HS-5 (cell line): ENCODE results near the gene TWF2.
A peak's percentile ranks its signal among the peaks of the same experiment; 100 is the strongest.
"Not testable (repeated sequence)": the region's sequence is repeated elsewhere in the genome, so short reads cannot be mapped to it uniquely, and the experiment has no call there.

Experiments
- DNase-seq: peaks from one replicate; pipeline ENCODE4 v3.0.0-alpha.2; 2012; ENCODE audit warnings: low read depth

Gene TWF2

DNA sequence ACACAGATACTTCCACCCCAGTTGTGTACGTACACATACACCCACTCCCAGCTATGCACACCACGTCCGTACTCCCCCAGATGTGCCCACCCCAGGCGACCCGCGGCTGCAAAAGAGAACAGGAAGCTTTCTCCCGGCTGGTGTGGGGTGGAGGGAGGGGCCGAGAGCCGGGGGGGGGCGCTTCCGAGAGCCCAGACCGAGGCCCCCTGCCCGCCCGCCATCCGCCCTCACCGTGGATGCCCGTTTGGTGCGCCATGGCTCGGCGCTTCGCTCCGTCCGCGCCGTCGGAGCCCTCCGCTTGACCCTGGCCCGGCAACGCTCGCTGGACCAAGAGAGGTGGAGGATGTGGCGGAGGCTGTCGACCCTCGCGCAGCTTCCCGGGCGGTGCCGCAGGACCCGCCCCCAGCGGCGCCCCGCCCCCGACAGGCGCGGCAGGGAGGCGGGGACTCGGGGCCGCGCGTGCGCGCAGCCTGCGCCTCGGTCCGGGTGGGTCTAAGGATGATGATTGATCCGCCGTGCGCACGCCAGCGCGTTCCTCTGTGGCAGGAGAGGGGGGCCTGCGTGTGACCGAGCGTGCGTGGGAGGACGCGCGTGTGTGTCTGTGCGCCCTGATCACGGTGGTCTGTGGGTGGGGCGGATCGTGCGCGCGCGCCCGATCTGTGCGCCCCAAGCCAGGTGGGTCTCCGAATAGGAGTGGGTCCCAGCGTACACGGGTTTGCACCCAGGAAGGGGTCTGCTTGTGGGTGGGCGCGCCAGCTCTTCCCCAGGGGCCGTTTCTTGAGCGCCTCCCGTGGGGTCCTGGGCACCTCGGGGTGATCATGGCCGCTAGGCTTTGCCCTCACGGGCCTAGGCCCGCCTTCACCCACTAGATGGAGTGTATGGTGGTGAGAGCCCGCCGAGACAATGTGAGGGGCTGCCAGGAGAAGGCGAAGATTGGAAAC is at the start of gene TWF2:
TWF2 (minus strand) TSS at position 398 of the 941 bp plus-strand sequence; CDS start at position 256, 142 bp downstream.
- no peak for DNase-seq

DNA sequence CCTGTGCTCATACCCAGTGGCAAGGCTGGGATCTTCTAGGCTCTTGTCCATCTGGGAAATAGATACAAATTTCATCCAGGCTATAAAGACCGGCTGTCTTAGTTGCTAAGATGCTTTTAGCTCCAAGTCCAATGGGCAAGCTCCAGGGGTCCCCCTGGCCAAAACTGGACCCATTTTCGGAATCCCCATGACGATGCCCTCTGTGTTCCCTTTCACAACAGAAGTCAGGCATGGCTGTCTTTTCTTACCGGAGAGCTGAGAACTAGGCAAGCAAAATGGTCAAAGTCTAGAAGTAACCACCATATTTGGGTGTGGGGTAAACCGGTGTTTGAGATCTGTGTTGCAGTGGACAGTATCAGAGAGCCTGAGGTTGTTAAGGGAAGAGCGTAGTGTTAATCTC is 49.7 kb upstream of the TWF2 start:
- no peak for DNase-seq

DNA sequence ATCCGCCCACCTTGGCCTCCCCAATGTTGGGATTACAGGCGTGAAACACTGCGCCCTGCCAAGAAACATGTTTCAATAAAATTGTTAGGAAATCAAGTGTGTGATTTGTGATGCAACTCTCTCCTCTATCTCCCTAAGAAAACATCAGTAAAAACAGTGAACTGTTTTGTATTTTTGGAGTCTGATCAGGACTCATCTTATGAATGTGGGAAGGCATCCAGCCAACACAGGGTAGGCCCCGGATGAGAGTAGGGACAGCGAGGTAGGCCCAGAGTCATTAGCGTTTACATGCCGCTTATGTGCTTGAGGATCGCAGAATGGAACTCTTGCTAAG is 47.8 kb upstream of the TWF2 start:
- DNase-seq: no peak

DNA sequence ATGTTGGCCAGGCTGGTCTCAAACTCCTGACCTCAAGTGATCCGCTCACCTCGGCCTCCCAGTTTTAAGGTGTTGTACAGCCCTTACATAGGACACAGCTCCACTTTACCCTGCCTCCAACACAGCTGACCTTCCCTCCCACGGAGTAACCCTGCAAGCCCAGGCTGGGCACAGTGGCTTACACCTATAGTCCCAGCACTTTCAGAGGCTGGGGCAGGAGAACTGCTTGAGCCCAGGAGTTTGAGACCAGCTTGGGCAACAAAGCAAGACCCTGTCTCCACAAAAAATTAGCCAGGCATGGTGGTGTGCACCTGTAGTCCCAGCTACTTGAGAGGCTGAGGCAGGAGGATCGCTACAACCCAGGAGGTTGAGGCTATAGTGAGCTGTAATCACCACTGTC is 45.1 kb upstream of the TWF2 start:
- not testable (repeated sequence) for DNase-seq

DNA sequence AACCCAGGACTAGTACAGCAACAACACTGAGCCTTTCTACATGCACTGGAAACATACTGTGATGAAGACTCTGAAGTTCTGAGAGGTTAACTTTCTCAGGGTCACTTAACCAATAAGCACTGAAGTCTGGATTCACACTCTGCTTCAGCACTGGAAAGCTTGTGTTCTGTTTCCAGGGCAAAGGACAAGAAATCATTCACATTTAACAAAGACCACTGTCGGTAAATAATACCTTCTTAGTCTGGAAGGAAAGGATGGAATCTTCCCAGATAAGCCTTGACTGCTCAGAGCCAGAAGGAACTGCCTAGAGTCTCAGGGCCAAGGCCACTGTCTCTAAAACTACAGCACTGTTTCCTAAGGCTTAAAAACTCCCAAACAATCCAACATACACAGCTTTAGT is 44.3 kb upstream of the TWF2 start:
- no peak for DNase-seq

DNA sequence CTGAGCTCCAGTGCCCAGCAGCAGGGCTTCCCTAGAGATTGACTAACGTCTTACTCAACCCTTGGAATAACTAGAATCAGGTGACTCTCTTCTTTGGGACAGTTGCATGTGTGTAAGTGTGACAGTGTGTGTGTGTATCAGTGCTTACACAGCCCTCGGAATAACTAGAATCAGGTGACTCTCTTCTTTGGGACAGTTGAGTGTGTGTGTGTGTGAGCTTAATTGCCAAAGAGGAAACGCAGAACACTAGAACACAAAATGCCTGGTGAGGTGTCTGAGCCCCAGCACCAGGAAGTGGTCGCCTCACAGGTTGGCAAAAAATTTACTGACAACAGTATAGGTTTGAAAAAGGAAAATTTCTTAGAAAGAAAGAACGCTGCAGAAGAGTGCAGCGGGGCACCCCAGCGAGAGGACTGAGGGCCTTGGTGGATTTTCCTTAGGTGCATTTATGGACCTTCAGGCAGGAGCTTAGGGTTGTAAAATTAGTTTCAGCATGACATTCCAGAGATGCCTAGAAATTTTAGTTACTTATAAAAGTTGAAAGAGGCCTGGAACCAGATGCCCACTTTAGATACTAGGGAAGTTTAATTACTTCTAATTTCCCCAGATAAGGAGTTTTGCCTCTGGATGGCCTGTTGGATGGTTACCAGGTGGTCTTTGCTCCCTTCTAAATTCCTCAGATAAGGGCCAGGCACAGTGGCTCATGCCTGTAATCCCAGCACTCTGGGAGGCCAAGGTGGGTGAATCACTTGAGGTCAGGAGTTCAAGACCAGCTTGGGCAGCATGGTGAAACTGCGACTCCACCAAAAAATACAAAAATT is 43.2 kb upstream of the TWF2 start:
- no peak for DNase-seq

DNA sequence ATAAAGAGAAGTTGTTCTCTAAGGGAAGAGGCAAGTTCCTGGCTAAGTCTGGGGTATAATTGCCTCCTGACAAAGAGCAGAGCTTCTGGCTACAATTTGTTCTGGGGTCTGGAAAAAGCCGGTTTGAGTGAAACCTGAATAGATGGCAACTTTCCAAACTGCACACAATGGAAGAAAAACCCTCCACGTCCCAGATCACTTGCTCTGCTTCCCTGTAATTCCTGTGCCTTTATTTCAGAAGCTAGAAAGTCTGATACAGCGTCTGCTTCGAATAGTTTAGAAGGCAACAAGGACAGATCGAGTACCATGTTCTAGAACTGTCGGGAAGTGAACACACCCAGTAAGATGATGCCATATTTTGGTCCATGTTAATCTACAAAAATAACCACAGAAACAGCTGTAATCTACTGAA is 41.1 kb upstream of the TWF2 start:
- no peak for DNase-seq

DNA sequence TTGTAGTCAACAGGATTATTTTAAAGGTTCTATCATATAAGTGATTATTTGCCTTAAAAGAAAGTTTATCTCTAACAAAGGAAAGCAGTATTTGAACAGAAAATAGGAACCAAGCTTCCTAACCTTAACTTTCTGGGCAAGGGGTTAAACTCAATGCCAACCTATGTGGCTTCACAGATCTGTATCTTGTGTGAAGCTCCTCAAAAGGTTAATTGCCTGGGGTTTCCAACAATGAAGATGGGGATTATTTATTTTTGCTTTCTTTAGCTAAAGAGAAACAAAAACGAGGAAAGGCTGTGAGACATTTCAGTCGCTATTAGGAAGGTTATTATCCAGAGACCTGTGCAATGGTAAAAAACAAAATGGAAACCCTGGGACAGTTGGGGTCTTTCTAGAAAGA is 40.6 kb upstream of the TWF2 start:
- no peak for DNase-seq

DNA sequence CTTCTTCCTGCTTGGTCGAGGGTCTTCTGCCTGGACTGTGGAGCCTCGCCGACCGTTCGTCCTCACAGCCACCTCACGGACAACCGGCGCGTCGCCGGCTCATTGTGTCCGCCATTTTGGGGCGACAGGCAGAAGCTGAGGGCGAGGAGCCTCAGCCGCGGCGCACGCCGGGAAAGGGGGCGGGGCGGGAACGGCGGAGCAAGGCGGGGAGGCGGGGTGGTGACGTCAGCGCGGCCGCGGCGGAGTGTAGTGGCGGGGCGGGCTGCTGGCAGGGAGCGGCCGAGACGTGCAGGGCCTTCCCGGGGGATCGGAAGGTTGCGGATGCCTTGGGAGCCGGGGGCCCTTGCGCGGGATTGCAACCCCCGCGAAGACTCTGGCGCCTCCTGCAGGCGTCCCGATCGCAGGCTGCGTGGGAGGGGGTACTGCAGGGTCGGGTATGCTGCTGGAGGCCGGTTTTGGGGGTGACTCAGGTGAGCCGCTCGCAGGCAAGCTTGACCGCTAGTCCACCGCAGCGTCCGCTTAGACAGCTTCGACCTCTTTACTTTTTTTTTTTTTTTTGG is 39.6 kb upstream of the TWF2 start, which contains the start of gene WDR82:
WDR82 (minus strand) TSS at position 140 of the 560 bp plus-strand sequence. CDS start 288 bp downstream, outside the sequence.
- peak; percentile 56 for DNase-seq

DNA sequence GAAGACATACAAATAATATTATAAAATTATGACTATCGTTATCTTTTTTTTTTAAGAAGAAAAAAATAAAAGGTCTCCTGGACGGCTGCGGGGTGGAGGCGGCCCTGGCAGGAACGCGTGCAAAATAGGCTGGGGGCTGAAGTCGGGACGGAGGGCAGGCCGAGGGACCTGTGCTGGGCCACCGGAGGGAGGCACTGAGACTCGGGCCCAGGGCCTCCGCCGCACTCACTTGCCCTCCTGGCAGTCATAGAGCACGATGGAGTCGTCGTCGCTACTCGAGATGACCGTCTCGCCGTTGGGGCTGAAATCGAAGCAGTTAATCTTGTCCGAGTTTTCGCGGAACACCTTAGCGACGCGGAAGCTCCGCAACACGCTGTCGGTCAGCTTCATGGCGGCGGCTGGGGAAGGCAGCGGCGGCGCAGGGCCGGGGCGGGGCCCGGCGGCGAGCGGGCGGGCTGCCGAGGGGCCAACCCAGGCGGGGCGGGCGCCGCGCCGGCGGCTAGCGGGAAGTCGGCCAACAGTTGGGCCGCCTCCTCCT is 39.1 kb upstream of the TWF2 start:
- peak; percentile 29 for DNase-seq

DNA sequence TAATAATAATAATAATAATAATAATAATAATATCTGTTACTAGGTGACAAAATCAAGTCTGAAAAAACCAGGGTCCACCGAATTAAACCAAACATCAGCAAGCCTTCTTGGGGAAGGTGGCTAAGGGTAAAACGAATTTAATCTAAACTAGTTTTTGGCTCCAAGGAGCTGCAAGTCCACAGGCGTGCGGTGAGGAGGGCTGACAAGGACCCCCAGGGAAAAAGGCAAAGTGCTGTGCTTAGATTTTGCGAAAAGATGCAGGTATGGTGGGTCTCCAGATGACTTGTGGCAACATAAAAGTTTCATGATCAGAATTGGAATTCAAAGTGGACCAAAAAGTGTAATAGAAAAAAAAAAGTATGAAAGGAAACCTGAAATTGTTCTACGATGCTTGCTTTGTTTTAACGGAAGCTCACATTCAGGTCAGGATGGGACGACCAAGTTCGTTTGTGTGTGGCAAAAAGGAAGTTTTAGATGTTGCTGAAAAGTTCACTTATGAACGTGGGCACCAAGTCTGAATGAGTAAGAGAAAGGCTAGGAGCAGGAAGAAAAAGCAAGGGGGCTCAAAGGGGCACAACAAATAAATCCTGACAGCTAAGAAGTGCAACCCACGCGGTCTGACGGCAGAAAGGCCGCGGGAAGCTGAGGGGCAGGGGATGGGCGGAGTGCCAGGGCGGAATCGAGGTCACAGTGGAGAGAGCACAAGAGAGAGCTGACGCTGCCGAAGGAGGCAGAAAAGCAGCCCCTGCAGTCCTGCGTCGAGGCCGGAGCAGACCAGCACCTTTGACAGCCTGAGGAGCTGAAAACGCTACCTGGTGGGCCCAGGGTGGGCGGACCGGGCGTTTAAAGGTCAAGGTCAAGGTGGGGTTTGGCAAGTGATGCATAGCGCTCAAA is 38.4 kb upstream of the TWF2 start:
- DNase-seq: no peak

DNA sequence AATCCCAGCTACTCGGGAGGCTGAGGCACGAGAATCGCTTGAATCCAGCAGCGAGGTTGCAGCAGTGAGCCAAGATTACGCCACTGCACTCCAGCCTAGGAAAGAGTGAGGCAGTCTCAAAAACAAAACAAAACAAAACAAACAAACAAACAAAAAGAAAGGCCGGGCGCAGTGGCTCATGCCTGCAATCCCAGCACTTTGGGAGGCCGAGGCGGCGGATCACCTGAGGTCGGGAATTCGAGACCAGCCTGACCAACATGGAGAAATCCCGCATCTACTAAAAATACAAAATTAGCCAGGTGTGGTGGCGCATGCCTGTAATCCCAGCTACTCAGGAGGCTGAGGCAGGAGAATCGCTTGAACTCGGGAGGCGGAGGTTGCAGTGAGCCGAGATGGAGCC is 35.8 kb upstream of the TWF2 start:
- not testable (repeated sequence) for DNase-seq

DNA sequence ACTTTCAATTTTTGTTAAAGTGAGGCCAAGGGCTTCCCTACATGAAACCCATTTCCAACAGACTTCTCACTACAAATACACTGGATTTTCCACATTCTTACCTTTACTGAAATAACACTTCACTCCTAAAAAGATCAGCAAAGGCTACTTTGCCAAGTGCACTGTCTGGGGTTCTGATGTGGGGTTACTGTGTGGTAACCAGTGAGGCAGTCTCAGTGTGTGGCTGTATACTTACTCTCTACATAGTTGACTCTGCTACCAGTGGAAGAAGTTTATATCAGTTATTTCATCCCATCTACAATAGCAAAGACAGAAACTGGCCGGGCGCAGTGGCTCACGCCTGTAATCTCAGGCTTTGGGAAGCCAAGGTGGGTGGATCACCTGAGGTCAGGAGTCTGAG is 33.9 kb upstream of the TWF2 start:
- DNase-seq: no peak

DNA sequence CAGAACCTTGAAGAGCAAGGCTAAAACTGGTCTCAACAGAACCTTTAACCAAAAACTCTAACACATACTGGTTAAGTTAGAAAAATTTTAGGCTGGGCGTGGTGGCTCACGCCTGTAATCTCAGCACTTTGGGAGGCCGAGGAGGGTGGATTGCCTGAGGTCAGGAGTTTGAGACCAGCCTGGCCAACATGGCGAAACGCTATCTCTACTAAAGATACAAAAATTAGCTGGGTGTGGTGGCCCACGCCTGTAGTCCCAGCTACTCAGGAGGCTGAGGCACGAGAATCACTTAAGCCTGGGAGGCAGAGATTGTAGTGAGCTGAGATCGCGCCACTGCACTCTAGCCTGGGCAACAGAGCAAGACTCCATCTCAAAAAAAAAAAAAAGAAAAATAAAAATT is 33.2 kb upstream of the TWF2 start:
- DNase-seq: not testable (repeated sequence)

DNA sequence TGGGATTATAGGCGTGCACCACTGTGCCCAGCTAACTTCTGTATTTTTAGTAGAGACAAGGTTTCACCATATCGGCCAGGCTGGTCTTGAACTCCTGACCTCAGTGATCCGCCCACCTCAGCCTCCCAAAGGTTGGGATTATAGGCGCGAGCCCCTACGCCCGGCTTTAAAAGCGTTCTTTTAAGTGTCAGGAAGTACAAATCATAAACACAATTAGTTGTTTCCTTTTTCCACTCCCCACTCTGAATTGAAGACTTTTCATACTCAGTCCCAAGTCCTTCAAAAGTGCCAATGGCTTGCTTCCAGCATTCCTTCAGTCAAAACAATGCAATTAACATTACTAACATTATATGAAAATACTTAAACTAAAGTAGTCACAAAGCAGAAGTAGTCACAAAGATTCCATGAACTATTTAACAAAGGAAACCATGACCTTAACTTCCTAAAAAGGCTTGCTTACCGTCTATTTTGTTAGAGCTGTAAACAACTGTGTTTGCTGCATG is 31.3 kb upstream of the TWF2 start:
- no peak for DNase-seq

DNA sequence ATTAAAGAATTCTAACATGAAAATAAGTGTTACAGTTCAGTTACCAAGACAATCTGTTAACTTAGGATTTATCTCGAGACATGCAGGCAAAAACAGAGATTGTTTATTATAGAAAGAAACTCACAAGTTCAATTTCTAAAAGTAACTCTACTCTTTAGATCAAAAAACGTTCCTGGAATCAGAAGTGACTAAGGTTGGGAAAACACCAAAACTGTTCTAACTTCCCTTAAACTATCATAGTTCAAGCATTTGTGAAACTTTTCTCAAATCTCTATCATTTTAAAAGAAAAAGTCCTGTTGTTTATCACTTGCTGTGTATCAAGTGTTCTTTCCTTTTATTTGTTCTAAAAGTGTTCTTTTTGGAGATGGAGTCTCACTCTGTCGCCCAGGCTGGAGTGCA is 30.8 kb upstream of the TWF2 start:
- DNase-seq: no peak

DNA sequence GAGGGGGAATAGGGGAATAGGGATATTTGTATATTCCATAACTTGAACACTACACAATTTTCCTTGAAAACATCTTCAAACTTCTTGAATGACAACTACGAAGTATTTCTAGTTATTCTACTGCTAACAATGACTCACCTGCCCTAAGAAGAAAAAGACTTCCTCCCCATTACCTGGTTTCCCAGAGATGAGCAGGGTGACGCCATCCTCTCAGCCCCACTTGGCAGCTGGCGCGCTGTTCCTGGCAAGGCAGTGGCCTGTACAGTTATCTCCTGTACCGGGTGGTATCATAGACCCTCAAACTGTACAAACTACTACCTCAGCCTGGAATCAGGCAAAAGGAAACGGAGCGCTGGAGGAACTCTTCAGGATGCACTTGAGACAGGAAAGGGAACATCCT is 29.1 kb upstream of the TWF2 start:
- DNase-seq: no peak

DNA sequence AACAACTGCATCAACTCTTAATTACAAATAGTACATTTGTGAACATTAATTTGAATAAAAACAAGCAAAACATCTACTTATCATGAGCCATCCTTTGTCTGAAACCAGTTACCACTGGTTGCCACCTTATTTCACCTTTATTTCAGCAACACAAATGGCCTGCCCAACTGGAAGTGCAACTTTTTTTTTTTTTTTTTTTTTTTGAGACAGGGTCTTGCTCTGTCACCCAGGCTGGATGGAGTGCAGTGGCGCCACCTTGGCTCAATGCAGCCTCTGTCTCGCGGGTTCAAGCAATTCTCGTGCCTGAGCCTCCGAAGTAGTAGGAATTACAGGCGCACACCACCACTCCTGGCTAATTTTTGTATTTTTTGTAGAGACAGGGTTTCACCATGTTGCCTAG is 26.4 kb upstream of the TWF2 start:
- DNase-seq: no peak

DNA sequence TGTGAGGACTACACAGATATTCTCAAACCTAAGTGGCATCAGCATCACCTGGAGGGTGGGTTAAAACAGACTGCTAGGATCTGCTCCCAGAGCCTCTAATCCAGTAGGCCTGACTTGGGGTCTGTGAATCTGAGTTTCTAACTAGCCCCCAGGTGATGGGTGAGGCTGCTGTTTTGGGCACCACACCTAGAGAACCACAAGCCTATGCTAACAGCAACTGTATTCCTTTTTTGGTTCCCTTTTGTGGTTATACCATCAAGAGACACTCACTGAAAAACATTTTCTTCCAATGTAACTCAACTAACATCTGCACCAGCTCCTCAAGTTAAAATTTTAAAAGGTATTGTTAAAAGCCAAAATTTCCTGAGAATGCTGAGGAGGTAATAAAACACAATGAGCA is 23.5 kb upstream of the TWF2 start:
- DNase-seq: no peak

DNA sequence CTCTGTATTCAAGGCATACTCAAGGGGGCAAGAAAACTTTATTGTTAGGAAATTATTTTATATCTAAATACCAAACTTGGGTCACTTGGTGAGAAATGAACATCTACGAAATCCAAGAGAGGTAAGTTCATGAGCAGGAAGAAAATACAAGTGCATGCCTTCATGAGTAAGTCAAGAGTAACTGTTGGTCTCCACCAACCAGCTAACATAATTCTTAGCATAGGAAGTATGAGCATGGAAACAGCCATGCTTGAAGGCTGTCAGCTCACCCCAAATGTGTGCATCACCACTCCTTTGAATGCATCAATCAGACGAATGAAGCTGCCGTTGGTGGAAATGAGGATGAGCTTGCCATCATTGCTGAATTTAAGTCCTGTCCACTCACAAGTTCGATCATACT is 20.5 kb upstream of the TWF2 start:
- DNase-seq: no peak

DNA sequence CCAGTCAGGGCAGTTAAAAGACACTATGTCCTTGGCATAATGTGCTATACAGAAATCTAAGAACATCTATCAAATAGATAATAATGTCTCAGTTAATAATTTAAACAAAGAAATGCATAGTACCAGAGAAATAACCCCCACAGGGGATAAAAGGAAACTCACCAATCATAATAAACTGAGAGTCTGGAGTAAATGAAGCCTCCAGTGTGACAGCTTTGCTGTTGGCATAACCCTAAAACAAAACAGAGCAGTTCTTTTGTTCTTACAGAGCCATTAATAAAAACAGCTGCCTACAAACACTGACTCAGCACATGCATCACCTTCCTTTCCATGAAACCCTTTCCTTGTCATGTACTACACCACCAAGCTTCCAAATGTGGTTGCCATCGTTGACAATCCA is 20.1 kb upstream of the TWF2 start:
- DNase-seq: no peak
